GM18526 (cell line): ENCODE measurements around the gene SMAD4.

Source experiments
- POLR2A ChIP-seq: IDR thresholded peaks from 3 replicates; pipeline ENCODE4 v1.6.1; 2011; ENCODE audit not compliant: insufficient read length; ENCODE audit errors: extremely low read depth

Gene SMAD4

GRCh38 chr18:51082571-51083267 is 52.7 kb downstream of the SMAD4 start:
- no peak for TF ChIP-seq POLR2A

GRCh38 chr18:51083398-51083797 is 53.4 kb downstream of the SMAD4 start:
- no peak for TF ChIP-seq POLR2A

GRCh38 chr18:51088410-51088809 is 58.4 kb downstream of the SMAD4 start:
- no peak for TF ChIP-seq POLR2A

DNA sequence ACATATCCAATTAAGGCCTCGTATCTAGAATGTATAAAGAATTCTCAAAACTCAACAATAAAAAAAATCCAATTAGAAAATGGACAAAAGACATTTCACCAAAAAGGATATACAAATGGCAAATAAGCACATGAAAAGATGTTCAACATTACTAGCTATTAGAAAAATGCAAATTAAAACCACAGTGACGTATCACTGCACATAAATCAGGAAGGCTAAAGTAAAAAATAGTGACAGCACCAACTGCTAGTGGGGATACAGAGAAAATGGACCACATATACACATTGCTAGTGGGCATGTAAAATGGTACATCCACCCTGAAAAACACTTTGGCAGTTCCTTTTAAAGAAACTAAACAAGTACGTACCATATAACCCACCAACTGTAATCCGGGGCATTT is 59.7 kb downstream of the SMAD4 start:
- TF ChIP-seq POLR2A: no peak

DNA sequence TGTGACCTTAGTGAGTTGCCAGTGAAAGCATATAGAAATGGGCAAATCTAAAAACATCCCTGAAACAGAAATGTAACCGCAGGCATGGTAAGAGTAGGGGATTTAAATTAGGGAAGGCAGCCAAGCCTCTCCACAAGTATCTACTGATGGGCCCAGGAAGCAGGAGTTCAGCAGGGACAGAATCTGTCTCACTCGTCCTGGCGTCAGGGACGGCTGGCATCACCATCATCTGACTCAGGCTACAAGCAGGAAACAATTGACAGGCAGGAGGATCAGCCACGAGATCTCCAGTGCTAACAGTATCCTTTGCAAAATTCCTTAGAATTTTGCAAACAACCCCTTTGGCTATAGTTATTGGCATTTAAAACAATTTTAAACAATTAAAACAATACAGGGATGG is 61.3 kb downstream of the SMAD4 start:
- TF ChIP-seq POLR2A: no peak

DNA sequence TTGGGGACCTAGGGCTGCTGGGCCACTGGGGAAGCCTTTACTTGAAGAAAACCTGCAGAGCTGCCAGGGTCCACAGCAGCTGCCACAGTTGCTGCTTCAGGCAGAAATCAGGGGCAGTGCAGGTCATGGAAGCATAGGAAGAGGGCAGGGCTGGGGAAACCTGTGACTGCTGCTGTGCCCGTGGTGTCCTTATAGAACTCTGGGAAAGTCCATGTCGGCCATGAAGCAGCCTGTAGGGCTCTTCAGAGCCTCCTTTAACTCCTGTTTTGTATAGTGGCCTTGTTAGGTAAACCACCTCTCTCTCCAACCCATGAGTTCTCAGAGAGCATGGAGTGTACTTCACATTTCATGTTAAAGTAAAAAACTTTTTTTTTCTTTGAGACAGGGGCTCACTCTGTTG is 62.1 kb downstream of the SMAD4 start:
- no peak for TF ChIP-seq POLR2A

- TF ChIP-seq POLR2A: no peak
These were observed 67.2 kb downstream of the SMAD4 start for GRCh38 chr18:51097021-51097822.

GRCh38 chr18:51098082-51098481 is 68.1 kb downstream of the SMAD4 start:
- TF ChIP-seq POLR2A: no peak

DNA sequence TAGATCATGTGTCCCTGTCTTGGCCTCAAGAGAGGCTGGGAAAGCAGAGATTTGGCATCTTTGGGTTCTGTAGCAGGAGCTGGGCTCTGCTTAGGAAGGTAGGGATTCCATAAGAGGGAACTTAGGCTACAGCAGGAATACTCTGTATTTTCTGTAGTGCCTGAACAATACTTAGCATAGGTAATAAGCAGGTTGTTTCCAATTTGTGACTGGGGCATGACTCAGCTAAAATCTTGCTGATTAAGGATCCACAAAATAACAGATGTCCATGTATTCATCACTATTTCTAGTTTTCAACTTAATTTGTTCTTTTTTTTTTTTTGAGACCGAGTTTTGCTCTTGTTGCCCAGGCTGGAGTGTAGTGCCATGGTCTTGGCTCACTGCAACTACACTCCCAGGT is 68.5 kb downstream of the SMAD4 start:
- no peak for TF ChIP-seq POLR2A

- TF ChIP-seq POLR2A: no peak
These were observed 70.5 kb downstream of the SMAD4 start for GRCh38 chr18:51100385-51101120.

- no peak for TF ChIP-seq POLR2A
These were observed 77.1 kb downstream of the SMAD4 start for GRCh38 chr18:51107082-51107481.

DNA sequence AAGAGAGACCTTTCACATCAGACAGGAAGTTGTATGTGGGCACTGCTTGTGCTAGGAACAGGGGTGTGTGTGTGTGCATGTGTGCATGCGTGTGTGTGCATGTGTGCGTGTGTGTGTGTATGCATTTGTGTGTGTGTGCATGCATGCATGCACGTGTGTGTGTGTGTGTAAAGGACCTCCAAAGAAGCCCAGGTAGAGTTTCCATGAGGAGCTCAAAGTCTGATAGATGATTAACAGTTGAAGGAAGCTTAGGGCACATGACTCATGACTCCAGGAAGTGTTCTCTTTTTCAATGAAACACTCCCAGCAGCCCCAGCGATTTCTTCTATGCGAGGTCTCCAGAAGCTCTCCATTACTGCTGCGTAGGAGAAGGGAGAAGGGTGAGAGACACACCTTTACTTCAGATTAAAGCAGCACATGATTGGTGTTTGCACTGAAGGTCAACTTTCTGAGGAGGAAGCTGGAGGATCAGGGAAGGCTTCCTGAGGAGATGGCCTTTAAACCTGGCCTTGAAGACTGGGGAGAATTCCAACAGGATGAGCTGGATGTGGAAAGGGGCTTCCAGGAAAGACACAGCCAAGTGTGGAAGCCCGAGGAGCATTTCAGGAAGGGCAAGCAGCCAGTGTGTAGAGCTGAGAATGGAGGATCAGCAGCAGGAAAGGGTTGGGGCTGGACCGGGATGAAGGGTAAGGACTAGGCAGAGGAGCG is 77.7 kb downstream of the SMAD4 start:
- no peak for TF ChIP-seq POLR2A

DNA sequence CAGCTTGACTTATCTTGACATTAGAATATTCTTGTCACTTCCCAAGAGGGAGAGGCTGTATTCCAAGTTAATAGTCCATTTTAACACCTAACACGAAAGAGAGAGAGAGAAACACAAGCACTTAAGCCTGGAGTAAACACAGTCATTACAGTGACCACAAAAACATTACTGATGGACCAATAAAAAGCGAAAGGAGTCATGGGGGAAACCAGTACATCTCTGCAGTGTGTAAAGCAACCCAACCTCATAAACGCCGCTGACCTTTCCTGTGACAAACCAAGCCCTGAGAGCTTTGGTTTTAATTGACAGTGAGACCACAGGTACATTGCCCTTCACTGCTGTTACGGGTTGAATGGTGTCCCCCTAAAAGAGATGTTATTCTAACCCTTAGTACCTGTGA is 78.3 kb downstream of the SMAD4 start:
- no peak for TF ChIP-seq POLR2A

DNA sequence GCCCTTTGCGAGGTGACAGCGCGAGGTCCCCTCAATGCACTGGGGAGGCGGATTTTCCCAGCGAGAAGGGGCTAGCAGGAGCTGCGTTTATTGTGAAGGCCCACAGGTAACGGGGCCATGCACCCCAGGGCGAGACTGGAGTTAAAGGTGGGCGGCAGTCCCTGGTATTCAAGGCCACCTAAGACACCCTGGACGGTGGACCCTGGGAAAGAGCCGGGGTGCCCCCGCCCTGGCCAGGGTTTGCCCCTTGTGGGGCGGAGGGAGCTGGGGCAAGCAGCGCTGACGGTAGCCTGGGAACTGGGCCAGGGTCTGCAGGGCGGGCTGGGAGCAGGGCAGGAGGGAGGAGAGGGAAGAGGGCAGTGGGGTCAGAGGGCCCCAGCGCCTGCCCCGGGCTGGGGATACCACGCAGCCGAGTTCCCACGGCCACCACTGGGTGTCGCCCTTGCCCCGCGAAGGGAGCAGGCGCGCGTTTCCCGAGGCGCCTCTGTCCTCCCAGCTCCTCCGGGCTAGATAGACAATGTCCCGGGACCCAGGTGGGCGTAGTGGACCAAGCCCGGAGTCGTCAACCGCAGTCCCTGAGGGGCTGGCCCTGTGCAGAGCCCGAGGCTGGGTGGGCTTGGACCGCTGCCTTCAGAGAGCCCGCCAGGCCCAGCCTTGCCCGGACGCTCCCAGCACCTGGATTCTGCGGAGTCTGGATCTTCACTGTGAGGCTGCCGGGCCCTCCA is 80.2 kb downstream of the SMAD4 start:
- no peak for TF ChIP-seq POLR2A
